Calu3 (cell line): Measurements from ENCODE around the gene ASIC2. TPM values are rescaled to one million over a fixed set of nuclear protein-coding genes. Genes with fewer than 3 reads are reported as not detected.

Experiments
- BruUV-seq: library from RNA; stranded (reverse); fragments of 400-500 nt; replicated peaks from 2 replicates; lab custom pipeline; 2021; lab: Mats Ljungman, UMichigan
- CTCF ChIA-PET: fragments of 300-600 bp; sonication (Branson Sonifier 250); formaldehyde crosslinking; loops from one replicate; lab custom pipeline; 2022; ENCODE audit warnings: antibody characterized with exemption; lab: Charles Lee
- DNase-seq: peaks from one replicate; pipeline ENCODE4 v3.0.0; 2022
- H3K27ac Mint-ChIP-seq: one replicate; pipeline ENCODE4 v1.8.0; 2022; ENCODE audit warnings: mixed read lengths; ENCODE audit not compliant: unreplicated experiment
- H3K27me3 Mint-ChIP-seq: one replicate; pipeline ENCODE4 v1.8.0; 2022; ENCODE audit warnings: mixed read lengths; ENCODE audit not compliant: unreplicated experiment
- H3K36me3 Mint-ChIP-seq: one replicate; pipeline ENCODE4 v1.8.0; 2022; ENCODE audit warnings: mild to moderate bottlenecking, moderate library complexity, mixed read lengths; ENCODE audit not compliant: insufficient read depth, unreplicated experiment
- H3K4me1 Mint-ChIP-seq: one replicate; pipeline ENCODE4 v1.8.0; 2022; ENCODE audit warnings: mild to moderate bottlenecking, low read depth, mixed read lengths; ENCODE audit not compliant: unreplicated experiment
- H3K4me3 Mint-ChIP-seq: one replicate; pipeline ENCODE4 v1.8.0; 2022; ENCODE audit warnings: mild to moderate bottlenecking, low read depth, moderate library complexity, mixed read lengths; ENCODE audit not compliant: unreplicated experiment
- H3K9me3 Mint-ChIP-seq: one replicate; pipeline ENCODE4 v1.8.0; 2022; ENCODE audit warnings: low read depth, mixed read lengths; ENCODE audit not compliant: unreplicated experiment
- CTCF ChIP-seq: fragments of 200-600 bp; IDR thresholded peaks from one replicate; pipeline ENCODE4 v1.8.0; 2022; ENCODE audit warnings: antibody characterized with exemption; ENCODE audit not compliant: unreplicated experiment
- intact Hi-C: fragments of 100-400 bp; cut with micrococcal nuclease; formaldehyde crosslinking; loops from one replicate; pipeline ENCODE4 v1.10.0; 2022; ENCODE audit not compliant: unreplicated experiment
- total RNA-seq: library from RNA; stranded (reverse); gene quantifications from 2 replicates; pipeline ENCODE4 v1.2.3, GENCODE V29; 2022

ASIC2 gene
- total RNA-seq, 1 experiment from 2014 or later: not detected

GRCh38 chr17:33090806-33091205 lies 202.3 kb downstream of the ASIC2 start:
- H3K27me3 Mint-ChIP-seq: peaks cover 100% of the 10 kb centered on the region
- no peaks in the 10 kb centered on the region for H3K4me1 Mint-ChIP-seq
- intact Hi-C loops: no loop called here
- no peak overlapping the region for H3K4me3 Mint-ChIP-seq
- H3K36me3 Mint-ChIP-seq: no peaks in the 10 kb centered on the region
- no peaks in the 10 kb centered on the region for H3K9me3 Mint-ChIP-seq
- DNase-seq: no peak
- no peak for TF ChIP-seq CTCF
- BruUV-seq: no TSS peak
- H3K27ac Mint-ChIP-seq: no peak overlapping the region
- CTCF ChIA-PET: no interaction called here

GRCh38 chr17:33086878-33087277 lies 206.2 kb downstream of the ASIC2 start:
- TF ChIP-seq CTCF: no peak
- CTCF ChIA-PET: interaction anchor here (1.0 kb wide), 1 partner anchor 31 kb away, joined by 3 read pairs; no protein-coding TSS in a partner anchor
- H3K4me3 Mint-ChIP-seq: no peak overlapping the region
- H3K36me3 Mint-ChIP-seq: no peaks in the 10 kb centered on the region
- H3K9me3 Mint-ChIP-seq: no peaks in the 10 kb centered on the region
- H3K4me1 Mint-ChIP-seq: no peaks in the 10 kb centered on the region
- no peak overlapping the region for H3K27ac Mint-ChIP-seq
- no peak for DNase-seq
- peaks cover 81% of the 10 kb centered on the region for H3K27me3 Mint-ChIP-seq
- intact Hi-C loops: no loop called here
- BruUV-seq: no TSS peak

GRCh38 chr17:33086041-33086440 lies 207.1 kb downstream of the ASIC2 start:
- Mint-ChIP-seq H3K27ac (no peak overlapping the region), H3K4me1 (no peaks in the 10 kb centered on the region), H3K27me3 (peaks cover 81% of the 10 kb centered on the region), H3K9me3 (no peaks in the 10 kb centered on the region), H3K4me3 (no peak overlapping the region), H3K36me3 (no peaks in the 10 kb centered on the region)
- no peak for DNase-seq
- no TSS peak for BruUV-seq
- CTCF ChIA-PET: no interaction called here
- TF ChIP-seq CTCF: no peak
- intact Hi-C loops: no loop called here

GRCh38 chr17:33085256-33085655 lies 207.8 kb downstream of the ASIC2 start:
- no peaks in the 10 kb centered on the region for H3K4me1 Mint-ChIP-seq
- no peaks in the 10 kb centered on the region for H3K9me3 Mint-ChIP-seq
- CTCF ChIA-PET: no interaction called here
- no peak for DNase-seq
- no peaks in the 10 kb centered on the region for H3K36me3 Mint-ChIP-seq
- TF ChIP-seq CTCF: no peak
- intact Hi-C loops: no loop called here
- no peak overlapping the region for H3K27ac Mint-ChIP-seq
- no TSS peak for BruUV-seq
- no peak overlapping the region for H3K4me3 Mint-ChIP-seq
- H3K27me3 Mint-ChIP-seq: peaks cover 81% of the 10 kb centered on the region
